ENCODE results near the gene BNC2.

GRCh38 chr9:16496908-16497307, 373.6 kb downstream of the BNC2 start:
- no peak for TF ChIP-seq ZNF432 (CRISPR knock-in tag; IDR thresholded peaks at IDR 0.05; ENCODE audit: borderline replicate concordance)
- TF ChIP-seq, protein P1, sequence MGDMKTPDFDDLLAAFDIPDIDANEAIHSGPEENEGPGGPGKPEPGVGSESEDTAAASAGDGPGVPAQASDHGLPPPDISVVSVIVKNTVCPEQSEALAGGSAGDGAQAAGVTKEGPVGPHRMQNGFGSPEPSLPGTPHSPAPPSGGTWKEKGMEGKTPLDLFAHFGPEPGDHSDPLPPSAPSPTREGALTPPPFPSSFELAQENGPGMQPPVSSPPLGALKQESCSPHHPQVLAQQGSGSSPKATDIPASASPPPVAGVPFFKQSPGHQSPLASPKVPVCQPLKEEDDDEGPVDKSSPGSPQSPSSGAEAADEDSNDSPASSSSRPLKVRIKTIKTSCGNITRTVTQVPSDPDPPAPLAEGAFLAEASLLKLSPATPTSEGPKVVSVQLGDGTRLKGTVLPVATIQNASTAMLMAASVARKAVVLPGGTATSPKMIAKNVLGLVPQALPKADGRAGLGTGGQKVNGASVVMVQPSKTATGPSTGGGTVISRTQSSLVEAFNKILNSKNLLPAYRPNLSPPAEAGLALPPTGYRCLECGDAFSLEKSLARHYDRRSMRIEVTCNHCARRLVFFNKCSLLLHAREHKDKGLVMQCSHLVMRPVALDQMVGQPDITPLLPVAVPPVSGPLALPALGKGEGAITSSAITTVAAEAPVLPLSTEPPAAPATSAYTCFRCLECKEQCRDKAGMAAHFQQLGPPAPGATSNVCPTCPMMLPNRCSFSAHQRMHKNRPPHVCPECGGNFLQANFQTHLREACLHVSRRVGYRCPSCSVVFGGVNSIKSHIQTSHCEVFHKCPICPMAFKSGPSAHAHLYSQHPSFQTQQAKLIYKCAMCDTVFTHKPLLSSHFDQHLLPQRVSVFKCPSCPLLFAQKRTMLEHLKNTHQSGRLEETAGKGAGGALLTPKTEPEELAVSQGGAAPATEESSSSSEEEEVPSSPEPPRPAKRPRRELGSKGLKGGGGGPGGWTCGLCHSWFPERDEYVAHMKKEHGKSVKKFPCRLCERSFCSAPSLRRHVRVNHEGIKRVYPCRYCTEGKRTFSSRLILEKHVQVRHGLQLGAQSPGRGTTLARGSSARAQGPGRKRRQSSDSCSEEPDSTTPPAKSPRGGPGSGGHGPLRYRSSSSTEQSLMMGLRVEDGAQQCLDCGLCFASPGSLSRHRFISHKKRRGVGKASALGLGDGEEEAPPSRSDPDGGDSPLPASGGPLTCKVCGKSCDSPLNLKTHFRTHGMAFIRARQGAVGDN (CRISPR knock-in tag; IDR thresholded peaks at IDR 0.05), result no peak
